NB4 (cell line): ENCODE data around the gene FAM3C.

Experiments used
- POLR2A ChIP-seq: IDR thresholded peaks from 2 replicates; pipeline ENCODE4 v1.6.1; 2011; ENCODE audit warnings: mild to moderate bottlenecking; ENCODE audit not compliant: insufficient read length; ENCODE audit errors: extremely low read depth
- TF ChIP-seq, protein P1 (sequence below): IDR thresholded peaks from one replicate; pipeline ENCODE4 v1.5.1; 2012; ENCODE audit warnings: low read depth, low read length
- TF ChIP-seq, protein P2 (sequence below): IDR thresholded peaks from 2 replicates; pipeline ENCODE4 v1.6.1; 2011; ENCODE audit warnings: low read depth, low read length

DNA sequence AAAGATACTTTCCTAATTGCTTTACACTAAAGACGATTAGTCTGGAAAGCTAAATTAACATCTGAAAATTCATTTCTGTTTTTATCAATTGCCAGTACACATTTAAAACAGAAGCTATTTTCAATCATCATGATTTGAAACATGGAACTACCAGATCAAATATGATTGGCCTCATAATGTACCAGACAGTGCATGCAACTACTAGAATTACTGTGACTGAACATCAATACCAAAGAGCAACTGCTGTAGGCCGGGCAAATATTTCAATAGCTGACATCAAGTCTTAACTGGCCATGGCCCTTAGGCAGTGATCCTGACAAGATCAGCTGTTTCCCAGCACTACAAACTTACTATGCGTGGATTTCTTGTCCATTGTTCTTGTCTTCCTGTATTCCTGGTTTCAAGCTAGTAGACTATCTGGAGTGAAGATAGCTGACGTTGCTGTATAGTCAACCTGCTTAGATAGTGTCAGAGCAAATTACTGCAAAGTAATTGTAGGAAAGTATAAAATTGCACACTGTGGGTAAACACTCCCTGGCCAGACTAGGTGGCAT, 89.0 kb downstream of the FAM3C start:
- TF ChIP-seq, protein P1, sequence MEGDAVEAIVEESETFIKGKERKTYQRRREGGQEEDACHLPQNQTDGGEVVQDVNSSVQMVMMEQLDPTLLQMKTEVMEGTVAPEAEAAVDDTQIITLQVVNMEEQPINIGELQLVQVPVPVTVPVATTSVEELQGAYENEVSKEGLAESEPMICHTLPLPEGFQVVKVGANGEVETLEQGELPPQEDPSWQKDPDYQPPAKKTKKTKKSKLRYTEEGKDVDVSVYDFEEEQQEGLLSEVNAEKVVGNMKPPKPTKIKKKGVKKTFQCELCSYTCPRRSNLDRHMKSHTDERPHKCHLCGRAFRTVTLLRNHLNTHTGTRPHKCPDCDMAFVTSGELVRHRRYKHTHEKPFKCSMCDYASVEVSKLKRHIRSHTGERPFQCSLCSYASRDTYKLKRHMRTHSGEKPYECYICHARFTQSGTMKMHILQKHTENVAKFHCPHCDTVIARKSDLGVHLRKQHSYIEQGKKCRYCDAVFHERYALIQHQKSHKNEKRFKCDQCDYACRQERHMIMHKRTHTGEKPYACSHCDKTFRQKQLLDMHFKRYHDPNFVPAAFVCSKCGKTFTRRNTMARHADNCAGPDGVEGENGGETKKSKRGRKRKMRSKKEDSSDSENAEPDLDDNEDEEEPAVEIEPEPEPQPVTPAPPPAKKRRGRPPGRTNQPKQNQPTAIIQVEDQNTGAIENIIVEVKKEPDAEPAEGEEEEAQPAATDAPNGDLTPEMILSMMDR: no peak
- TF ChIP-seq POLR2A: no peak
- TF ChIP-seq, protein P2, sequence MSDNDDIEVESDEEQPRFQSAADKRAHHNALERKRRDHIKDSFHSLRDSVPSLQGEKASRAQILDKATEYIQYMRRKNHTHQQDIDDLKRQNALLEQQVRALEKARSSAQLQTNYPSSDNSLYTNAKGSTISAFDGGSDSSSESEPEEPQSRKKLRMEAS: no peak
